Panc1 (cell line): ENCODE data around the gene NKD1. TPM values are rescaled to one million over a fixed set of nuclear protein-coding genes. Genes with fewer than 3 reads are reported as not detected.

Experiments
- ATAC-seq: fragments of 200-7000 bp; cut with Tn5 transposase; 2 replicates; pipeline ENCODE4 v1.9.1; 2020; ENCODE audit warnings: mild to moderate bottlenecking, moderate library complexity
- BruUV-seq: library from RNA; stranded (reverse); fragments of 400-500 nt; replicated peaks from 2 replicates; lab custom pipeline; 2021; lab: Mats Ljungman, UMichigan
- CTCF ChIA-PET: fragments of 300-600 bp; sonication (Branson Sonifier 250); formaldehyde crosslinking; loops from one replicate; lab custom pipeline; 2022; ENCODE audit warnings: antibody characterized with exemption; lab: Charles Lee
- POLR2A ChIA-PET: fragments of 300-600 bp; sonication (Branson Sonifier 250); formaldehyde crosslinking; loops from one replicate; lab custom pipeline; 2022; ENCODE audit warnings: antibody characterized with exemption; lab: Charles Lee
- DNase-seq: peaks from one replicate; pipeline ENCODE4 v3.0.0-alpha.2; 2010; ENCODE audit warnings: low read depth, low spot score
- H3K27ac ChIP-seq: 2 replicates; pipeline ENCODE4 v1.5.1; 2011; ENCODE audit warnings: mild to moderate bottlenecking, low read length, inconsistent platforms
- H3K27me3 ChIP-seq: fragments of 200-500 bp; sonication (Bioruptor generic); 2 replicates; pipeline ENCODE4 v1.6.0; 2014; ENCODE audit warnings: low read length, inconsistent platforms; ENCODE audit not compliant: control insufficient read depth, insufficient read depth
- H3K36me3 ChIP-seq: fragments of 200-500 bp; sonication (Bioruptor generic); 2 replicates; pipeline ENCODE4 v1.5.1; 2014; ENCODE audit warnings: inconsistent platforms, mild to moderate bottlenecking, low read length, moderate library complexity; ENCODE audit not compliant: control insufficient read depth, insufficient read depth
- H3K4me1 ChIP-seq: 2 replicates; pipeline ENCODE4 v1.5.1; 2011; ENCODE audit warnings: inconsistent platforms, mild to moderate bottlenecking, low read length, moderate library complexity; ENCODE audit not compliant: control insufficient read depth, insufficient read depth
- H3K4me3 ChIP-seq, 2 experiments: 2 replicates each; pipeline ENCODE4 v1.5.1; 2011 to 2012; ENCODE audit warnings: low read depth in 2 of 2, low read length in 2 of 2, mild to moderate bottlenecking in 2 of 2, inconsistent platforms in 1 of 2, moderate library complexity in 1 of 2
- H3K9me3 ChIP-seq: fragments of 200-500 bp; sonication (Bioruptor generic); 2 replicates; pipeline ENCODE4 v1.5.1; 2014; ENCODE audit warnings: low read depth, mild to moderate bottlenecking, inconsistent platforms, low read length, moderate library complexity; ENCODE audit not compliant: control insufficient read depth, insufficient read depth
- CTCF ChIP-seq: fragments of 450-650 bp; IDR thresholded peaks from 2 replicates; pipeline ENCODE4 v1.5.1; 2017; ENCODE audit warnings: mild to moderate bottlenecking
- POLR2AphosphoS5 ChIP-seq: IDR thresholded peaks from 2 replicates; pipeline ENCODE4 v1.6.1; 2012; ENCODE audit warnings: mild to moderate bottlenecking, low read depth, low read length, moderate library complexity
- REST ChIP-seq, 2 experiments: IDR thresholded peaks; 2 replicates each; pipeline ENCODE4 v1.6.1; 2011 to 2012; ENCODE audit warnings: low read depth in 2 of 2, control low read depth in 1 of 2, low read length in 1 of 2, mild to moderate bottlenecking in 1 of 2, moderate library complexity in 1 of 2; ENCODE audit not compliant: insufficient read depth in 1 of 2
- SIN3A ChIP-seq: IDR thresholded peaks from 2 replicates; pipeline ENCODE4 v1.6.1; 2012; ENCODE audit warnings: low read depth, mild to moderate bottlenecking, low read length, moderate library complexity, borderline replicate concordance; ENCODE audit not compliant: insufficient read depth
- TCF7L2 ChIP-seq: IDR thresholded peaks from 2 replicates; pipeline ENCODE4 v1.6.1; 2011; ENCODE audit warnings: mild to moderate bottlenecking, low read depth, low read length, inconsistent platforms
- in situ Hi-C: cut with HindIII; loops from 2 replicates; pipeline ENCODE4 v1.10.0; 2016; ENCODE audit warnings: low sequenced_read_pairs, low pct_unique_long_range_greater_than_20kb
- intact Hi-C: fragments of 100-400 bp; cut with micrococcal nuclease; formaldehyde crosslinking; loops from one replicate; pipeline ENCODE4 v1.10.0; 2022; ENCODE audit not compliant: unreplicated experiment
- total RNA-seq: library from RNA; stranded (reverse); gene quantifications from one replicate; pipeline ENCODE4 v1.2.1, GENCODE V29; 2021; ENCODE audit not compliant: unreplicated experiment

Gene NKD1
- total RNA-seq, 1 experiment from 2014 or later = 0.18 TPM

- in situ Hi-C loops (no loop called here), intact Hi-C loops (no loop called here)
- TF ChIP-seq POLR2AphosphoS5 (no peak), SIN3A (no peak), CTCF (no peak), REST (IDR thresholded peaks at IDR 0.05; ENCODE audit: insufficient read depth in 1 of 2, low read depth in 2 of 2, low read length in 1 of 2) (no peak), TCF7L2 (no peak)
- Histone ChIP-seq H3K9me3 (no peaks in the 10 kb centered on the region), H3K27me3 (no peaks in the 10 kb centered on the region), H3K4me1 (no peaks in the 10 kb centered on the region), H3K36me3 (no peaks in the 10 kb centered on the region), H3K4me3 (no peak overlapping the region), H3K27ac (no peak overlapping the region)
- CTCF ChIA-PET = interaction anchor here (0.7 kb wide), 1 partner anchor 101 kb away, joined by 4 read pairs; no protein-coding TSS in a partner anchor
- BruUV-seq = no TSS peak
- DNase-seq (no peak), ATAC-seq (no peak)
- POLR2A ChIA-PET = no interaction called here
Observed at GRCh38 chr16:50601341-50601740, 53.1 kb downstream of the NKD1 start.

GRCh38 chr16:50602126-50602525 is 53.9 kb downstream of the NKD1 start:
- BruUV-seq = no TSS peak
- ChIA-PET POLR2A (no interaction called here), CTCF (no interaction called here)
- no peak for DNase-seq
- ATAC-seq = no peak
- TF ChIP-seq TCF7L2 = no peak
- H3K36me3 ChIP-seq = no peaks in the 10 kb centered on the region
- no peaks in the 10 kb centered on the region for H3K27me3 ChIP-seq
- H3K9me3 ChIP-seq = no peaks in the 10 kb centered on the region
- H3K27ac ChIP-seq = no peak overlapping the region
- in situ Hi-C loops = no loop called here
- intact Hi-C loops = no loop called here
- no peaks in the 10 kb centered on the region for H3K4me1 ChIP-seq
- H3K4me3 ChIP-seq = no peak overlapping the region

GRCh38 chr16:50602531-50603205 is 54.5 kb downstream of the NKD1 start:
- DNase-seq (no peak), ATAC-seq (no peak)
- H3K27me3 ChIP-seq = no peaks in the 10 kb centered on the region
- no peaks in the 10 kb centered on the region for H3K9me3 ChIP-seq
- intact Hi-C loops (no loop called here), in situ Hi-C loops (no loop called here)
- CTCF ChIA-PET = no interaction called here
- BruUV-seq = no TSS peak
- no peak overlapping the region for H3K27ac ChIP-seq
- H3K4me3 ChIP-seq = no peak overlapping the region
- no peaks in the 10 kb centered on the region for H3K4me1 ChIP-seq
- TF ChIP-seq REST (IDR thresholded peaks at IDR 0.05; ENCODE audit: insufficient read depth in 1 of 2, low read depth in 2 of 2, low read length in 1 of 2) = no peak
- TF ChIP-seq CTCF = no peak
- no peak for TF ChIP-seq TCF7L2
- TF ChIP-seq SIN3A = no peak
- TF ChIP-seq POLR2AphosphoS5 = no peak
- no peaks in the 10 kb centered on the region for H3K36me3 ChIP-seq
- POLR2A ChIA-PET = no interaction called here
